HepG2 (cell line): ENCODE data around the gene ANKLE1. TPM values are rescaled to one million over a fixed set of nuclear protein-coding genes. Genes with fewer than 3 reads are reported as not detected.

ENCODE experiments used
- ARHGAP35 ChIP-seq: sonication (generic); formaldehyde crosslinking; IDR thresholded peaks from 2 replicates; pipeline ENCODE4 v1.9.0; 2022; ENCODE audit warnings: mild to moderate bottlenecking, inconsistent platforms, moderate library complexity, missing genetic modification reagents, borderline replicate concordance
- EED ChIP-seq: sonication (generic); formaldehyde crosslinking; IDR thresholded peaks from 2 replicates; pipeline ENCODE4 v1.5.0; 2020; ENCODE audit warnings: mild to moderate bottlenecking, missing genetic modification reagents
- JDP2 ChIP-seq: sonication (generic); formaldehyde crosslinking; IDR thresholded peaks from 2 replicates; pipeline ENCODE4 v1.8.1; 2022; ENCODE audit warnings: missing genetic modification reagents, borderline replicate concordance
- JUN ChIP-seq: sonication (generic); formaldehyde crosslinking; IDR thresholded peaks from 2 replicates; pipeline ENCODE4 v1.4.0; 2020; ENCODE audit warnings: mild to moderate bottlenecking, missing genetic modification reagents
- MAF1 ChIP-seq: sonication (generic); formaldehyde crosslinking; IDR thresholded peaks from 2 replicates; pipeline ENCODE4 v1.5.0; 2020; ENCODE audit warnings: missing genetic modification reagents, borderline replicate concordance
- MAX ChIP-seq: IDR thresholded peaks from 2 replicates; pipeline ENCODE4 v1.6.1; 2012; ENCODE audit warnings: inconsistent platforms
- MYC ChIP-seq: sonication (generic); formaldehyde crosslinking; IDR thresholded peaks from 2 replicates; pipeline ENCODE4 v1.9.0; 2021; ENCODE audit warnings: missing genetic modification reagents, borderline replicate concordance
- NFE2L1 ChIP-seq: sonication (generic); formaldehyde crosslinking; IDR thresholded peaks from 2 replicates; pipeline ENCODE4 v1.4.0; 2020; ENCODE audit warnings: missing genetic modification reagents, mild to moderate bottlenecking, borderline replicate concordance
- NFKB2 ChIP-seq: sonication (generic); formaldehyde crosslinking; IDR thresholded peaks from 2 replicates; pipeline ENCODE4 v1.4.0; 2020; ENCODE audit warnings: missing genetic modification reagents, borderline replicate concordance
- PITX1 ChIP-seq: sonication (generic); formaldehyde crosslinking; IDR thresholded peaks from 2 replicates; pipeline ENCODE4 v1.5.1; 2020; ENCODE audit warnings: mild to moderate bottlenecking, missing genetic modification reagents
- POLR2G ChIP-seq: fragments of 200-400 bp; formaldehyde crosslinking; IDR thresholded peaks from 2 replicates; pipeline ENCODE4 v1.6.1; 2018; ENCODE audit warnings: mild to moderate bottlenecking, low read depth, low read length, moderate library complexity
- SPEN ChIP-seq: sonication (generic); formaldehyde crosslinking; IDR thresholded peaks from 2 replicates; pipeline ENCODE4 v1.5.1; 2020; ENCODE audit warnings: low read depth, mild to moderate bottlenecking, missing genetic modification reagents
- SSRP1 ChIP-seq: IDR thresholded peaks from 2 replicates; pipeline ENCODE4 v1.6.1; 2016; ENCODE audit warnings: control low read depth
- ZHX2 ChIP-seq, 2 experiments: sonication (generic) in 1 of 2; formaldehyde crosslinking in 1 of 2; IDR thresholded peaks; 2 replicates each; pipeline versions ENCODE4 v1.6.1 to v1.9.0; 2014 to 2022; ENCODE audit warnings: antibody characterized with exemption in 1 of 2, borderline replicate concordance in 1 of 2, inconsistent platforms in 1 of 2, low read depth in 1 of 2, missing genetic modification reagents in 1 of 2
- ZNF136 ChIP-seq: sonication (generic); formaldehyde crosslinking; IDR thresholded peaks from 2 replicates; pipeline ENCODE4 v1.8.1; 2022; ENCODE audit warnings: low read depth, mild to moderate bottlenecking, moderate library complexity, missing genetic modification reagents
- ZNF747 ChIP-seq: sonication (generic); formaldehyde crosslinking; IDR thresholded peaks from 2 replicates; pipeline ENCODE4 v1.8.1; 2023; ENCODE audit warnings: missing genetic modification reagents, mild to moderate bottlenecking, borderline replicate concordance
- ZNF772 ChIP-seq: sonication (generic); formaldehyde crosslinking; IDR thresholded peaks from 2 replicates; pipeline ENCODE4 v1.5.0; 2020; ENCODE audit warnings: mild to moderate bottlenecking, missing genetic modification reagents
- polyA plus RNA-seq, 8 experiments: library from polyadenylated mRNA; depleted of rRNA in 3 of 8; stranded (reverse) in 7 of 8; unstranded in 1 of 8; fragments of >200 nt; fragmentation: Illumina TruSeq in 4 of 8; extraction: Trizol in 4 of 8; gene quantifications; 2 replicates each; pipeline versions ENCODE4 v1.2.1 to v1.2.3, GENCODE V29; 2011 to 2016; ENCODE audit warnings: low read depth in 4 of 8, missing spikeins in 1 of 8, mixed read lengths in 1 of 8; ENCODE audit not compliant: insufficient read depth in 1 of 8
- total RNA-seq, 5 experiments: library from RNA; depleted of rRNA; stranded (reverse); fragments of >200 nt; fragmentation: Illumina TruSeq; extraction: Trizol; gene quantifications; 2 replicates each; pipeline ENCODE4 v1.2.3, GENCODE V29; 2016; ENCODE audit warnings: low read depth in 1 of 5
- TF ChIP-seq, protein P1 (sequence below): sonication (generic); formaldehyde crosslinking; IDR thresholded peaks from 2 replicates; pipeline ENCODE4 v1.4.0; 2020; ENCODE audit warnings: low read depth, missing genetic modification reagents

Gene ANKLE1
- total and polyA plus RNA-seq, 2 of the 13 experiments (the other 11 are each of a cell fraction or from before 2014, with no cell fraction given): 0.69 to 1.5 TPM

DNA sequence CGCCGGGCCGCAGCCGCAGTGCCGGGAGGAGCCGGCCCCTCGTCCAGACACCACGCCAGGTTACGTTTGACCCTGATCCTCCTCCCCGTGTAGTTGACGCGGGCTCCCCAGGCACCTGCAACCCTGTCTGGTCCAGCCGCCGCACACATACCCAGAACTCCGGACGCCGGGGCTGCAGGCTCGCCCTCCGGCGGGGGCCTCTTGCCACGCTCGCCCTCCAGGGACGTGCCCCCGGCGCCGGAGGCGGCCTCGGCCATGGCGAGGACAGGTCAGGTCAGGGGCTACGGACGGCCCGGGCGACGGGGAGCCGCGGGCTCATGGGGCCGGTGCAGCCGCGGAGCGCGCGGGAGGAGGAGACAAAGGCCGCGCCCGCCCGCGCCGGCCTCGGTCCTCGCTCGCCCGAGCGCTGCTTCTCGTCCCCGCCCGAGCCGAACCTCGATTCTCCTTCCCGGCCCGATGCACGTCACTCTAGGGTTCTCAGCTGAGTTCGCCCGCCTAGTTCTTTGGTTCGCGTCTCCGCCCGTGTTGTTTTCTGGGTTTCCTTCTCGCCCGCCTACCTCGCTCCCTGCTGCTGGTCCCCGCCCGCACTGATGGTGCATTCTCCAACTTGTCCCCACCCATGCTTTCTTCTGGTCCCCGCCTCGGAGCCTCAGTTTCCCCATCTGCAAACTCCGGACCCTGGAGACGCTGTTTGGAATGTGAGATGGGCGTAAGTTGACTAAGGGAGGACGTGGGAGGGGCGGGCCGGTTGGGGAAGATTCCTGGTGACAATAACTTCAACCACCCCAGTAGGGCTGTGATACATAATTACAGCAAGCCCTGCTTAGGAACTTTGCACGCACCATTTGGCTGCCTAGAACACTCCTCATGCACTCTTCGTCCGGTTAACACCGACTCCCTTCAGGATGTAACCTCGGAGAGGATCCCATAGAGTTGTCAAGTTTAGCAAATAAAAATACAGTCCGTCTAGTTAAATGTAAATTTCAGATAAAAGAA, 53.0 kb downstream of the ANKLE1 start, which contains the start of gene ANO8 (continued):
- TF ChIP-seq ZNF772 (CRISPR knock-in tag) (no peak), MAX (peak; percentile 86), JUN (CRISPR knock-in tag) (0 out of 2 replicates have a peak, but pooled peaks have one; percentile 24), NFKB2 (peak; percentile 86; the same call in 1 of the 2 replicates), SSRP1 (CRISPR knock-in tag) (no peak), ZNF747 (peak; percentile 66; the same call in 1 of the 2 replicates), NFE2L1 (CRISPR knock-in tag) (no peak), ZHX2 (IDR thresholded peaks at IDR 0.05; ENCODE audit: low read depth) (0 out of 2 replicates have a peak, but pooled peaks have one; percentile 40), ZHX2 (CRISPR knock-in tag; IDR thresholded peaks at IDR 0.05; ENCODE audit: borderline replicate concordance) (no peak), ARHGAP35 (CRISPR knock-in tag) (no peak), EED (0 out of 2 replicates have a peak, but pooled peaks have one; percentile 37), ZNF136 (CRISPR knock-in tag) (no peak), MYC (CRISPR knock-in tag) (peak; percentile 81; the same call in 1 of the 2 replicates), PITX1 (CRISPR knock-in tag) (peak; percentile 26), MAF1 (CRISPR knock-in tag) (no peak), JDP2 (CRISPR knock-in tag) (no peak), POLR2G (no peak), SPEN (CRISPR knock-in tag) (peak; percentile 75)
- TF ChIP-seq, protein P1, sequence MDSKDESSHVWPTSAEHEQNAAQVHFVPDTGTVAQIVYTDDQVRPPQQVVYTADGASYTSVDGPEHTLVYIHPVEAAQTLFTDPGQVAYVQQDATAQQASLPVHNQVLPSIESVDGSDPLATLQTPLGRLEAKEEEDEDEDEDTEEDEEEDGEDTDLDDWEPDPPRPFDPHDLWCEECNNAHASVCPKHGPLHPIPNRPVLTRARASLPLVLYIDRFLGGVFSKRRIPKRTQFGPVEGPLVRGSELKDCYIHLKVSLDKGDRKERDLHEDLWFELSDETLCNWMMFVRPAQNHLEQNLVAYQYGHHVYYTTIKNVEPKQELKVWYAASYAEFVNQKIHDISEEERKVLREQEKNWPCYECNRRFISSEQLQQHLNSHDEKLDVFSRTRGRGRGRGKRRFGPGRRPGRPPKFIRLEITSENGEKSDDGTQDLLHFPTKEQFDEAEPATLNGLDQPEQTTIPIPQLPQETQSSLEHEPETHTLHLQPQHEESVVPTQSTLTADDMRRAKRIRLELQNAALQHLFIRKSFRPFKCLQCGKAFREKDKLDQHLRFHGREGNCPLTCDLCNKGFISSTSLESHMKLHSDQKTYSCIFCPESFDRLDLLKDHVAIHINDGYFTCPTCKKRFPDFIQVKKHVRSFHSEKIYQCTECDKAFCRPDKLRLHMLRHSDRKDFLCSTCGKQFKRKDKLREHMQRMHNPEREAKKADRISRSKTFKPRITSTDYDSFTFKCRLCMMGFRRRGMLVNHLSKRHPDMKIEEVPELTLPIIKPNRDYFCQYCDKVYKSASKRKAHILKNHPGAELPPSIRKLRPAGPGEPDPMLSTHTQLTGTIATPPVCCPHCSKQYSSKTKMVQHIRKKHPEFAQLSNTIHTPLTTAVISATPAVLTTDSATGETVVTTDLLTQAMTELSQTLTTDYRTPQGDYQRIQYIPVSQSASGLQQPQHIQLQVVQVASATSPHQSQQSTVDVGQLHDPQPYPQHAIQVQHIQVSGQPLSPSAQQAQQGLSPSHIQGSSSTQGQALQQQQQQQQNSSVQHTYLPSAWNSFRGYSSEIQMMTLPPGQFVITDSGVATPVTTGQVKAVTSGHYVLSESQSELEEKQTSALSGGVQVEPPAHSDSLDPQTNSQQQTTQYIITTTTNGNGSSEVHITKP (CRISPR knock-in tag): no peak
